ENCODE data around the gene BSND.
A peak's percentile ranks its signal among the peaks of the same experiment; 100 is the strongest.

BSND gene

DNA sequence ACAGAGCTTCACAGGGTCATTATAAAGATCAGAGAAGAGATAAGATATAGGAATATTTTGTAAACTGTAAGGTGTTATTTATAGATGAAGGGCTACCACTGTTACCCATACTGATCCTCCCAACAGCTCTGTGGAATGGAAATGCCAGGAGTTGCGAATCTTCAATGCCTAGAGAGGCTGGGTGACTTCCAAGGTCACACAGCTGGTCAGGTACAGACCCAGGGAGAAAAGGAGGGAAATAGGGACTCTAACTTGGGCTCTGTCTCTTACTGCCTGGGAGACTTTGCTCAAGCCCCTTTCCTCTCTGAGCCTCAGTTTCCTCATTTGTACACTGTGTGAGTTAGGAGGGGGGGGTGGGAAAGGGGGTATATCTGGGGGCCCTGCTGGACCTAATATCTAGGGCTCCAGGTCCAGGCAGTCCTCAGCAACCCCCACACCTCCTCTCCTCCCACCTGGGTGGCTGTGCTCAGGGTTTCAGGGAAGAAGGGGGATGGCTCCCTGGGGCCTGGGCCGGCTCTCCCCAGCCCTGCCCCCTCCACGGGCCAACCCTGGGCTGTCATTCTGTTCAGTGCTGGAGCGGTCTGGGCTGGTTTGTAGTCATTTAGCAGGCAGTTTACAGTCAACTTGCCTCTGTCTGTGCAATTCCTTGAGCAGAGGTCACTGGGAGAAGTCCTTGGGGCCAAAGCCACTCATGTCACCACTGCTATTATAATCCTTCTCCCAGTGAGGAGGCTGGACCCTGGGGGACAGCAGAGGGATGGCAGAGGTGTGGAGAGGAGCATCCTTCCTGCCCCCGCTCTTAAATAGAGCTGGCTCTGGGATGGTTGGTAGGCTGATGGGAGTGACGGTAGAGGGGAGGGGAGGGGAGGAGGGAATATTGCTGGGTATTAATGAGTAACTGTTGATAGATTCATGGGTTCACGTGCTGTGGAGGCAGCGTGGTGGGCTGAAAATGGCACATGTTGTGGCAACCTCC is 1.7 kb downstream of the BSND start:
- no peak overlapping the region for H3K27ac ChIP-seq (ENCODE audit: extremely low read depth, low read depth, low read length)
- no peaks in the 10 kb centered on the region for H3K4me1 ChIP-seq (ENCODE audit: control insufficient read depth, insufficient read depth, low read length)
- TF ChIP-seq KLF8 (tag by site-specific recombination; IDR thresholded peaks at IDR 0.05) (no peak), KLF16 (tag by site-specific recombination; IDR thresholded peaks at IDR 0.05) (no peak), ZNF404 (tag by site-specific recombination; IDR thresholded peaks at IDR 0.05) (no peak), ZNF433 (tag by site-specific recombination; IDR thresholded peaks at IDR 0.05; ENCODE audit: low read depth) (no peak), ZIC2 (tag by site-specific recombination; IDR thresholded peaks at IDR 0.05) (no peak), TCF7L2 (IDR thresholded peaks at IDR 0.05; ENCODE audit: borderline replicate concordance, low read depth, low read length) (no peak)
- TF ChIP-seq, protein P1, sequence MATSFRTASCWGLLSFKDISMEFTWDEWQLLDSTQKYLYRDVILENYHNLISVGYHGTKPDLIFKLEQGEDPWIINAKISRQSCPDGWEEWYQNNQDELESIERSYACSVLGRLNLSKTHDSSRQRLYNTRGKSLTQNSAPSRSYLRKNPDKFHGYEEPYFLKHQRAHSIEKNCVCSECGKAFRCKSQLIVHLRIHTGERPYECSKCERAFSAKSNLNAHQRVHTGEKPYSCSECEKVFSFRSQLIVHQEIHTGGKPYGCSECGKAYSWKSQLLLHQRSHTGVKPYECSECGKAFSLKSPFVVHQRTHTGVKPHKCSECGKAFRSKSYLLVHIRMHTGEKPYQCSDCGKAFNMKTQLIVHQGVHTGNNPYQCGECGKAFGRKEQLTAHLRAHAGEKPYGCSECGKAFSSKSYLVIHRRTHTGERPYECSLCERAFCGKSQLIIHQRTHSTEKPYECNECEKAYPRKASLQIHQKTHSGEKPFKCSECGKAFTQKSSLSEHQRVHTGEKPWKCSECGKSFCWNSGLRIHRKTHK (tag by site-specific recombination; IDR thresholded peaks at IDR 0.05): no peak
- ChIA-PET POLR2A (no interaction called here), CTCF (interaction anchor here (0.9 to 6.4 kb wide), 4 partner anchors 15 to 56 kb away, joined by 3 to 172 read pairs (median 10); no protein-coding TSS in a partner anchor)
- no peaks in the 10 kb centered on the region for H3K9me3 ChIP-seq (ENCODE audit: control insufficient read depth, insufficient read depth, low read depth, low read length)
- H3K36me3 ChIP-seq (ENCODE audit: control insufficient read depth in 2 of 2, insufficient read depth in 1 of 2, low read length in 2 of 2): no peaks in the 10 kb centered on the region
- H3K4me3 ChIP-seq (ENCODE audit: low read depth, low read length): no peak overlapping the region

DNA sequence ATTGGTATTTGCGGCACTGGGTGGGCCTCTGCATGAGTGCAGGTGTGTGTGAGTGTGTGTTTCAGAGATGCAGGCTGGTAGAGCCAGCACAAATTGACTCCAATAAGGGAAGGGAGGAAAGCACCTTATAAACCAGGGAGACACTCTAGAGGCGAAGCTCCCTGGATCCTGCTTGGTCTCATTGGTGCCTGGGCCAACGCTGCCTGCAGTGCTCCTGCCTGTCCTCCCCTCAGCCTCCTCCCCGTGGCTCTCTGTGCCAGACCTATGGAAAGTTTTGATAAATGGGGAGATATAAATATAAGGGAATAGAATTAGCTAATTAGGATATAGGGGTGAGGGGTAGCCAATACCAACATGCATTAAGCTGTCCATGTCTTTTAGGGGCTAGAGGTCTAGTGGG is 2.6 kb downstream of the BSND start:
- POLR2A ChIA-PET: no interaction called here
- no peaks in the 10 kb centered on the region for H3K9me3 ChIP-seq (ENCODE audit: control insufficient read depth, insufficient read depth, low read depth, low read length)
- no peak overlapping the region for H3K27ac ChIP-seq (ENCODE audit: extremely low read depth, low read depth, low read length)
- TF ChIP-seq ZNF404 (tag by site-specific recombination; IDR thresholded peaks at IDR 0.05): no peak
- no peak for TF ChIP-seq ZNF561 (tag by site-specific recombination; IDR thresholded peaks at IDR 0.05; ENCODE audit: borderline replicate concordance)
- TF ChIP-seq, protein P2, sequence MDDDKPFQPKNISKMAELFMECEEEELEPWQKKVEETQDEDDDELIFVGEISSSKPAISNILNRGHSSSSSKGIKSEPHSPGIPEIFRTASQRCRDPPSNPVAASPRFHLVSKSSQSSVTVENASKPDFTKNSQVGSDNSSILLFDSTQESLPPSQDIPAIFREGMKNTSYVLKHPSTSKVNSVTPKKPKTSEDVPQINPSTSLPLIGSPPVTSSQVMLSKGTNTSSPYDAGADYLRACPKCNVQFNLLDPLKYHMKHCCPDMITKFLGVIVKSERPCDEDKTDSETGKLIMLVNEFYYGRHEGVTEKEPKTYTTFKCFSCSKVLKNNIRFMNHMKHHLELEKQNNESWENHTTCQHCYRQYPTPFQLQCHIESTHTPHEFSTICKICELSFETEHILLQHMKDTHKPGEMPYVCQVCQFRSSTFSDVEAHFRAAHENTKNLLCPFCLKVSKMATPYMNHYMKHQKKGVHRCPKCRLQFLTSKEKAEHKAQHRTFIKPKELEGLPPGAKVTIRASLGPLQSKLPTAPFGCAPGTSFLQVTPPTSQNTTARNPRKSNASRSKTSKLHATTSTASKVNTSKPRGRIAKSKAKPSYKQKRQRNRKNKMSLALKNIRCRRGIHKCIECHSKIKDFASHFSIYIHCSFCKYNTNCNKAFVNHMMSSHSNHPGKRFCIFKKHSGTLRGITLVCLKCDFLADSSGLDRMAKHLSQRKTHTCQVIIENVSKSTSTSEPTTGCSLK (tag by site-specific recombination; IDR thresholded peaks at IDR 0.05): no peak
- no peak for TF ChIP-seq KLF7 (tag by site-specific recombination; IDR thresholded peaks at IDR 0.05; ENCODE audit: borderline replicate concordance)
- TF ChIP-seq ZNF354C (tag by site-specific recombination; IDR thresholded peaks at IDR 0.05; ENCODE audit: borderline replicate concordance, low read depth): no peak
- TF ChIP-seq ZNF48 (tag by site-specific recombination; IDR thresholded peaks at IDR 0.05): no peak
- no peak for TF ChIP-seq ZNF140 (tag by site-specific recombination; IDR thresholded peaks at IDR 0.05)
- no peak for TF ChIP-seq ZNF549 (tag by site-specific recombination; IDR thresholded peaks at IDR 0.05)
- no peak for TF ChIP-seq EGR2 (tag by site-specific recombination; IDR thresholded peaks at IDR 0.05; ENCODE audit: low read depth)
- H3K4me3 ChIP-seq (ENCODE audit: low read depth, low read length): no peak overlapping the region
- CTCF ChIA-PET: interaction anchor here (0.7 to 1.8 kb wide), 3 partner anchors 20 to 57 kb away, joined by 3 to 7 read pairs (median 4); no protein-coding TSS in a partner anchor
- H3K4me1 ChIP-seq (ENCODE audit: control insufficient read depth, insufficient read depth, low read length): no peaks in the 10 kb centered on the region
- H3K36me3 ChIP-seq (ENCODE audit: control insufficient read depth in 2 of 2, insufficient read depth in 1 of 2, low read length in 2 of 2): no peaks in the 10 kb centered on the region

DNA sequence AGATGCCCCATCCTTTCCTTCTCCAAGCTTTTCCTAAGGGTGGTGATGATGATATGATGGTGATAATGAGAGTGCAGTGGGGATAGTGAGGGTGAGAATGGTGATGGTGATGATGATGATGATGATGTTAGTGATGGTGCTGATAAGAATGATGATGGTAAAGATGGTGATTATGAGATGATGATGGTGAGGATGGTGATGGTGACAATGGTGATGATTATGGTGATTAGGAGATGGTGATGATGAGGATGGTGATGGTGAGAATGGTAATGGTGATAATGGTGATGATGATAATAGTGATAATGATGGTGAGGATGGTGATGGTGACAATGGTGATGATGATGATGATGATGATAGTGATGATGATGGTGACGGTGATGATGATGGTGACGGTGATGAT is 4.0 kb downstream of the BSND start:
- no peaks in the 10 kb centered on the region for H3K36me3 ChIP-seq (ENCODE audit: control insufficient read depth in 2 of 2, insufficient read depth in 1 of 2, low read length in 2 of 2)
- H3K4me1 ChIP-seq (ENCODE audit: control insufficient read depth, insufficient read depth, low read length): no peaks in the 10 kb centered on the region
- H3K27ac ChIP-seq (ENCODE audit: extremely low read depth, low read depth, low read length): no peak overlapping the region
- CTCF ChIA-PET: interaction anchor here (0.6 to 2.5 kb wide), 5 partner anchors 19 to 178 kb away, joined by 3 to 12 read pairs (median 4); no protein-coding TSS in a partner anchor
- H3K4me3 ChIP-seq (ENCODE audit: low read depth, low read length): no peak overlapping the region
- POLR2A ChIA-PET: no interaction called here
- no peaks in the 10 kb centered on the region for H3K9me3 ChIP-seq (ENCODE audit: control insufficient read depth, insufficient read depth, low read depth, low read length)
- TF ChIP-seq, protein P3, sequence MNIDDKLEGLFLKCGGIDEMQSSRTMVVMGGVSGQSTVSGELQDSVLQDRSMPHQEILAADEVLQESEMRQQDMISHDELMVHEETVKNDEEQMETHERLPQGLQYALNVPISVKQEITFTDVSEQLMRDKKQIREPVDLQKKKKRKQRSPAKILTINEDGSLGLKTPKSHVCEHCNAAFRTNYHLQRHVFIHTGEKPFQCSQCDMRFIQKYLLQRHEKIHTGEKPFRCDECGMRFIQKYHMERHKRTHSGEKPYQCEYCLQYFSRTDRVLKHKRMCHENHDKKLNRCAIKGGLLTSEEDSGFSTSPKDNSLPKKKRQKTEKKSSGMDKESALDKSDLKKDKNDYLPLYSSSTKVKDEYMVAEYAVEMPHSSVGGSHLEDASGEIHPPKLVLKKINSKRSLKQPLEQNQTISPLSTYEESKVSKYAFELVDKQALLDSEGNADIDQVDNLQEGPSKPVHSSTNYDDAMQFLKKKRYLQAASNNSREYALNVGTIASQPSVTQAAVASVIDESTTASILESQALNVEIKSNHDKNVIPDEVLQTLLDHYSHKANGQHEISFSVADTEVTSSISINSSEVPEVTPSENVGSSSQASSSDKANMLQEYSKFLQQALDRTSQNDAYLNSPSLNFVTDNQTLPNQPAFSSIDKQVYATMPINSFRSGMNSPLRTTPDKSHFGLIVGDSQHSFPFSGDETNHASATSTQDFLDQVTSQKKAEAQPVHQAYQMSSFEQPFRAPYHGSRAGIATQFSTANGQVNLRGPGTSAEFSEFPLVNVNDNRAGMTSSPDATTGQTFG (tag by site-specific recombination; IDR thresholded peaks at IDR 0.05; ENCODE audit: borderline replicate concordance): 0 out of 2 replicates have a peak, but pooled peaks have one; percentile 19
- 0 out of 2 replicates have a peak, but pooled peaks have one; percentile 34 for TF ChIP-seq SALL2 (tag by site-specific recombination; IDR thresholded peaks at IDR 0.05; ENCODE audit: borderline replicate concordance)
- TF ChIP-seq ZNF394 (tag by site-specific recombination; IDR thresholded peaks at IDR 0.05; ENCODE audit: borderline replicate concordance): no peak
- no peak for TF ChIP-seq ZXDB (tag by site-specific recombination; IDR thresholded peaks at IDR 0.05)
- TF ChIP-seq, protein P4, sequence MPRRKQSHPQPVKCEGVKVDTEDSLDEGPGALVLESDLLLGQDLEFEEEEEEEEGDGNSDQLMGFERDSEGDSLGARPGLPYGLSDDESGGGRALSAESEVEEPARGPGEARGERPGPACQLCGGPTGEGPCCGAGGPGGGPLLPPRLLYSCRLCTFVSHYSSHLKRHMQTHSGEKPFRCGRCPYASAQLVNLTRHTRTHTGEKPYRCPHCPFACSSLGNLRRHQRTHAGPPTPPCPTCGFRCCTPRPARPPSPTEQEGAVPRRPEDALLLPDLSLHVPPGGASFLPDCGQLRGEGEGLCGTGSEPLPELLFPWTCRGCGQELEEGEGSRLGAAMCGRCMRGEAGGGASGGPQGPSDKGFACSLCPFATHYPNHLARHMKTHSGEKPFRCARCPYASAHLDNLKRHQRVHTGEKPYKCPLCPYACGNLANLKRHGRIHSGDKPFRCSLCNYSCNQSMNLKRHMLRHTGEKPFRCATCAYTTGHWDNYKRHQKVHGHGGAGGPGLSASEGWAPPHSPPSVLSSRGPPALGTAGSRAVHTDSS (tag by site-specific recombination; IDR thresholded peaks at IDR 0.05): peak; percentile 97

Data from HEK293 (cell line).